AG09309 (cell line): Measurements from ENCODE around the gene PCDH10.
"Not testable (repeated sequence)": the region's sequence is repeated elsewhere in the genome, so short reads cannot be mapped to it uniquely, and the experiment has no call there.

Experiments
- DNase-seq: peaks from one replicate; pipeline ENCODE4 v3.0.0-alpha.2; 2010; ENCODE audit warnings: low read depth
- H3K4me3 ChIP-seq: 2 replicates; pipeline ENCODE4 v1.5.1; 2011; ENCODE audit warnings: mild to moderate bottlenecking, low read depth, low read length, moderate library complexity; ENCODE audit not compliant: control insufficient read depth
- TF ChIP-seq, protein P1 (sequence below): IDR thresholded peaks from 2 replicates; pipeline ENCODE4 v1.5.1; 2011; ENCODE audit warnings: mild to moderate bottlenecking, low read depth, low read length, inconsistent platforms; ENCODE audit not compliant: insufficient read depth, control insufficient read depth; ENCODE audit errors: missing control alignments

Gene PCDH10

DNA sequence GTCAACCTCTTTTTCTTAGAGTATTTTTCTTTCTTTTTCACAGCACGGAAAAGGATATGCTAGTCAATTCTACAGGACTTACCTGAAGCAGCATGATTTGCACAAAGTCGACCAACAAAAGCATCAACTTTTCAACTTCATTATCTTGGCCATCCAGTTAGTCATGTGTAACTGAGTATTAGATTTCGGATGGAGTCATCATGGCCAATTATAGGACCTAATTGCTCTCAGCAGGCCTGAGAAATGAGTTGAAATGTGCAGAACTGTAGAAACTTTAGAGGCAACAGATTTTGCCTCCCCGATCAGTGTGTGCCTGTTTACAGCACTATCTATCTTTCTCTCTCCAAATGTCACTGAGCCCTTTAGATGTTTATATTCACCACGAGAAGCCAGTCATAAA is 41.0 kb downstream of the PCDH10 start:
- TF ChIP-seq, protein P1, sequence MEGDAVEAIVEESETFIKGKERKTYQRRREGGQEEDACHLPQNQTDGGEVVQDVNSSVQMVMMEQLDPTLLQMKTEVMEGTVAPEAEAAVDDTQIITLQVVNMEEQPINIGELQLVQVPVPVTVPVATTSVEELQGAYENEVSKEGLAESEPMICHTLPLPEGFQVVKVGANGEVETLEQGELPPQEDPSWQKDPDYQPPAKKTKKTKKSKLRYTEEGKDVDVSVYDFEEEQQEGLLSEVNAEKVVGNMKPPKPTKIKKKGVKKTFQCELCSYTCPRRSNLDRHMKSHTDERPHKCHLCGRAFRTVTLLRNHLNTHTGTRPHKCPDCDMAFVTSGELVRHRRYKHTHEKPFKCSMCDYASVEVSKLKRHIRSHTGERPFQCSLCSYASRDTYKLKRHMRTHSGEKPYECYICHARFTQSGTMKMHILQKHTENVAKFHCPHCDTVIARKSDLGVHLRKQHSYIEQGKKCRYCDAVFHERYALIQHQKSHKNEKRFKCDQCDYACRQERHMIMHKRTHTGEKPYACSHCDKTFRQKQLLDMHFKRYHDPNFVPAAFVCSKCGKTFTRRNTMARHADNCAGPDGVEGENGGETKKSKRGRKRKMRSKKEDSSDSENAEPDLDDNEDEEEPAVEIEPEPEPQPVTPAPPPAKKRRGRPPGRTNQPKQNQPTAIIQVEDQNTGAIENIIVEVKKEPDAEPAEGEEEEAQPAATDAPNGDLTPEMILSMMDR, result no peak
- no peak overlapping the region for H3K4me3 ChIP-seq
- no peak for DNase-seq

DNA sequence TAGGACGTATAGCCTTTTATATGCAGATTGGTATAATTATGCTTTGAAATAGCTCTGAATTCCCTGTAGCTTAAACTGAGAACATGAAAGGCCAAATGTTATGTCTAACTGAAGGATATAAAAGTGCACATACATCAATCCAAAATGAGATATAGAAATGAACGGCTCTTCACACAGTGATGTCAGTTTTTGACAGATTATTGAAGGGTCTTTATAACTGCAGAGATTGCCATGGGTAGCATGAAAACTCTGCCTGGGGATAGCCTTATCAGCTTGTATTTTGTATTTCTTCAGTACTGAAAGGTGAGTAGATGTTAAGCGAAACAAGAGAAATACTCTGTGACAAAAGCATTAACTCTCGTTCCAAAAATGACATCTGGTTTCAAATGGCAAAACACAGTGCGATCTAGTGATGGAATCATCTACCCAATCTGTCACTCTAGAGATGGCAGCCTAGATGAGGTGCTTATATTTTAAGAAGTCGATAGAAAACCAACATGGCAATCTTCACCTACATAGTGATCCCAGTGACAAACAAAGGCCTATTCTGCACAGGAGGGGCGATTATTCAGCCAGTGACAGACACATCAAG is 59.7 kb downstream of the PCDH10 start:
- DNase-seq, result no peak
- TF ChIP-seq, protein P1, result no peak
- no peak overlapping the region for H3K4me3 ChIP-seq

DNA sequence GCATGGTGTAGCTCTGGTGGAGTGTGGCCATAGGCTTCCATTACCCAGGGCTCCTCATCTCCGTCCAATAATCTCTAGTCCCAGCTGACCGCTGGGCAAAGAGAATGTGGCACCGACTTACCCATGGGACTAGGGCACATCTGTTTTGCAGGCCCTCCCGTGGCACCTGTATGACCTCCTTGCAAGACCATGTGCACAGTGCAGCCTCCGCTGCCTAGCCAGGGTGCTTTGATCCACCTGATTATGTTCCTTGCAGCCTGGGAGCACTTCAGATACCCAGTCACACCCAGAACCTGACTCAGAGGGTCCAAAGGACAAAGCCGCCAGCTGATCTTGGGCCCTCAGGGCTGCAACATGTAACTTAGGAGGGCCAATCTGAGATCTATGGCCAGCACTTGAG is 84.8 kb downstream of the PCDH10 start:
- DNase-seq, result no peak
- TF ChIP-seq, protein P1, result no peak
- H3K4me3 ChIP-seq, result no peak overlapping the region

DNA sequence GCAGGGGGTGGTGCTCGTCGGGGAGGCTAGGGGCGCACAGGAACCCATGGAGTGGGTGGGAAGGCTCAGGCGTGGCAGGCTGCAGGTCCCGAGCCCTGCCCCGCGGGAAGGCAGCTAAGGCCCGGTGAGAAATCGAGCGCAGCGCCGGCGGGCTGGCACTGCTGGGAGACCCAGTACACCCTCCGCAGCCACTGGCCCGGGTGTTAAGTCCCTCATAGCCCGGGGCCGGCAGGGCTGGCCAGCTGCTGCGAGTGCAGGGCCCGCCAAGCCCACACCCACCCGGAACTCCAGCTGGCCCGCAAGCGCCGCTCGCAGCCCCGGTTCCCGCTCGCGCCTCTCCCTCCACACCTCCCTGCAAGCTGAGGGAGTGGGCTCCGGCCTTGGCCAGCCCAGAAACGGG is 91.4 kb downstream of the PCDH10 start:
- DNase-seq, H3K4me3 ChIP-seq: not testable (repeated sequence)
